AG09319 (cell line): ENCODE measurements around the gene LRRC4C.

Experiments used
- DNase-seq: peaks from one replicate; pipeline ENCODE4 v3.0.0-alpha.2; 2010; ENCODE audit warnings: low read depth; ENCODE audit errors: extremely low read depth
- CTCF ChIP-seq: IDR thresholded peaks from 2 replicates; pipeline ENCODE4 v1.5.1; 2011; ENCODE audit warnings: low read depth, mild to moderate bottlenecking, inconsistent platforms, low read length, moderate library complexity

Gene LRRC4C

GRCh38 chr11:40306938-40307548 lies 1152.4 kb downstream of the LRRC4C start:
- DNase-seq, result peak; percentile 16
- peak; percentile 80 for TF ChIP-seq CTCF

GRCh38 chr11:40302669-40303068 lies 1156.8 kb downstream of the LRRC4C start:
- TF ChIP-seq CTCF, result no peak

GRCh38 chr11:40295466-40295865 lies 1164.0 kb downstream of the LRRC4C start:
- TF ChIP-seq CTCF, result no peak
- DNase-seq, result no peak

More at GRCh38 chr11:40302669-40303068, 1156.8 kb downstream of the LRRC4C start:
- DNase-seq, result no peak

- no peak for TF ChIP-seq CTCF
- DNase-seq, result no peak
Measured at GRCh38 chr11:40294741-40295140, 1164.7 kb downstream of the LRRC4C start.

- DNase-seq, result no peak
- no peak for TF ChIP-seq CTCF
Measured at GRCh38 chr11:40294349-40294735, 1165.1 kb downstream of the LRRC4C start.

GRCh38 chr11:40293655-40294348 lies 1165.7 kb downstream of the LRRC4C start:
- peak; percentile 97 for TF ChIP-seq CTCF
- DNase-seq, result peak; percentile 48

- TF ChIP-seq CTCF, result no peak
- DNase-seq, result no peak
Measured at GRCh38 chr11:40292721-40293508, 1166.5 kb downstream of the LRRC4C start.
